B cell (primary cell): ENCODE measurements around the gene LMBRD1. TPM values are rescaled to one million over a fixed set of nuclear protein-coding genes. Genes with fewer than 3 reads are reported as not detected.

Experiments used
- ATAC-seq: fragments of 200-7000 bp; cut with Tn5 transposase; one replicate; pipeline ENCODE4 v1.10.0; 2021; ENCODE audit warnings: low read depth, mild to moderate bottlenecking, moderate number of reproducible peaks, moderate library complexity
- CTCF ChIA-PET: fragments of 350-600 bp; sonication (Branson Sonifier 250); formaldehyde crosslinking; loops from one replicate; lab custom pipeline; 2021; ENCODE audit warnings: antibody characterized with exemption, inconsistent platforms; lab: Charles Lee
- POLR2A ChIA-PET: fragments of 350-600 bp; sonication (Branson Sonifier 250); formaldehyde crosslinking; loops from one replicate; lab custom pipeline; 2021; ENCODE audit warnings: antibody characterized with exemption; lab: Charles Lee
- DNase-seq: peaks from one replicate; pipeline ENCODE4 v3.0.0; 2013
- H2AFZ ChIP-seq: 2 replicates; pipeline ENCODE4 v1.6.1; 2012; ENCODE audit warnings: mild to moderate bottlenecking, low read depth, low read length; ENCODE audit not compliant: insufficient read depth, poor library complexity, severe bottlenecking
- H3K27ac ChIP-seq, 2 donors: 1 replicate in 1 of 2; 2 replicates in 1 of 2; pipeline ENCODE4 v1.5.1; 2012 to 2013; ENCODE audit warnings: low read length in 2 of 2, mild to moderate bottlenecking in 2 of 2, moderate library complexity in 1 of 2
- H3K27me3 ChIP-seq, 4 experiments: fragments of 200-600 bp in 1 of 4; sonication (generic) in 1 of 4; replicated peaks in 1 of 4; 1 replicate in 2 of 4; 2 replicates in 2 of 4; pipeline versions ENCODE4 v1.6.1 to v1.7.0; 2013 to 2016; ENCODE audit warnings: low read length in 3 of 4, mild to moderate bottlenecking in 2 of 4, mixed read lengths in 1 of 4, moderate library complexity in 1 of 4; ENCODE audit not compliant: insufficient read depth in 4 of 4, control insufficient read depth in 3 of 4; ENCODE audit errors: control extremely low read depth in 1 of 4
- H3K36me3 ChIP-seq, 2 experiments: replicated peaks in 1 of 2; 1 replicate in 1 of 2; 2 replicates in 1 of 2; pipeline versions ENCODE4 v1.6.1 to v1.7.1; 2013; ENCODE audit warnings: low read length in 1 of 2; ENCODE audit not compliant: insufficient read depth in 2 of 2, control insufficient read depth in 1 of 2; ENCODE audit errors: control extremely low read depth in 1 of 2, extremely low read depth in 1 of 2
- H3K4me1 ChIP-seq, 2 donors: fragments of 200-600 bp in 1 of 2; sonication (generic) in 1 of 2; 1 replicate in 1 of 2; 2 replicates in 1 of 2; pipeline versions ENCODE4 v1.5.1 to v1.6.1; 2013 to 2017; ENCODE audit warnings: low read length in 2 of 2; ENCODE audit not compliant: control insufficient read depth in 2 of 2, insufficient read depth in 2 of 2
- H3K4me2 ChIP-seq: replicated peaks from 2 replicates; pipeline ENCODE3; 2012; ENCODE audit warnings: mild to moderate bottlenecking, low read depth, low read length; ENCODE audit not compliant: poor library complexity, severe bottlenecking
- H3K4me3 ChIP-seq, 5 experiments: fragments of 200-600 bp in 1 of 5; sonication (generic) in 1 of 5; 1 replicate in 3 of 5; 2 replicates in 2 of 5; pipeline versions ENCODE4 v1.5.1 to v1.7.0; 2011 to 2016; ENCODE audit warnings: low read length in 4 of 5, mild to moderate bottlenecking in 4 of 5, low read depth in 2 of 5, control low read depth in 1 of 5, moderate library complexity in 1 of 5; ENCODE audit not compliant: insufficient read depth in 1 of 5; ENCODE audit errors: control extremely low read depth in 1 of 5, extremely low read depth in 1 of 5
- H3K79me2 ChIP-seq: fragments of 200-600 bp; sonication (generic); one replicate; pipeline ENCODE4 v1.6.0; 2016; ENCODE audit warnings: low read length; ENCODE audit not compliant: control insufficient read depth, insufficient read depth
- H3K9ac ChIP-seq: fragments of 200-600 bp; sonication (generic); 2 replicates; pipeline ENCODE4 v1.6.1; 2017; ENCODE audit warnings: mild to moderate bottlenecking, low read length, moderate library complexity
- H3K9me3 ChIP-seq, 3 donors: one replicate each; pipeline versions ENCODE4 v1.6.1 to v1.7.1; 2013; ENCODE audit warnings: low read length in 2 of 3; ENCODE audit not compliant: control insufficient read depth in 2 of 3, insufficient read depth in 1 of 3; ENCODE audit errors: control extremely low read depth in 1 of 3
- H4K20me1 ChIP-seq: 2 replicates; pipeline ENCODE4 v1.6.0; 2012; ENCODE audit warnings: mild to moderate bottlenecking, low read length; ENCODE audit not compliant: insufficient read depth, control insufficient read depth, poor library complexity, severe bottlenecking
- H3K27ac Mint-ChIP-seq: one replicate; pipeline ENCODE4 v1.8.0; 2021; ENCODE audit warnings: mixed read lengths
- H3K27me3 Mint-ChIP-seq: one replicate; pipeline ENCODE4 v1.8.0; 2021; ENCODE audit warnings: mixed read lengths
- H3K4me1 Mint-ChIP-seq: one replicate; pipeline ENCODE4 v1.8.0; 2021; ENCODE audit warnings: mixed read lengths
- H3K4me3 Mint-ChIP-seq: one replicate; pipeline ENCODE4 v1.8.0; 2021; ENCODE audit warnings: mixed read lengths
- H3K9me3 Mint-ChIP-seq: one replicate; pipeline ENCODE4 v1.8.0; 2022; ENCODE audit warnings: mixed read lengths; ENCODE audit not compliant: insufficient read depth
- EZH2 ChIP-seq: IDR thresholded peaks from 2 replicates; pipeline ENCODE4 v1.6.1; 2012; ENCODE audit warnings: borderline replicate concordance, low read depth, mild to moderate bottlenecking, moderate library complexity, low read length; ENCODE audit not compliant: insufficient read depth, poor library complexity, severe bottlenecking
- WGBS: methylation state at CpG from one replicate; pipeline ENCODE4 v1.1.5; 2013; ENCODE audit warnings: missing lambda C conversion rate; ENCODE audit not compliant: insufficient coverage; 5-methylcytosine and 5-hydroxymethylcytosine counted together
- intact Hi-C: fragments of 100-400 bp; cut with micrococcal nuclease; formaldehyde crosslinking; loops from one replicate; pipeline ENCODE4 v1.10.0; 2022
- polyA plus RNA-seq: library from polyadenylated mRNA; depleted of rRNA; stranded (reverse); fragments of >200 nt; gene quantifications from 2 replicates; pipeline ENCODE4 v1.2.3, GENCODE V29; 2012
- total RNA-seq, 2 donors: library from RNA; stranded (reverse); fragments of 120-200 nt in 1 of 2; gene quantifications; 1 replicate in 1 of 2; 2 replicates in 1 of 2; pipeline versions ENCODE4 v1.2.3 to v1.2.4, GENCODE V29; 2013 to 2022
- TF ChIP-seq, protein P1 (sequence below): fragments of 200-600 bp; IDR thresholded peaks from one replicate; pipeline ENCODE4 v1.8.0; 2022; ENCODE audit warnings: antibody characterized with exemption, mild to moderate bottlenecking

LMBRD1 gene
- total and polyA plus RNA-seq, 2 donors (not counting 1 experiment from before 2014, with no cell fraction given) = 33.7 to 99.0 TPM

DNA sequence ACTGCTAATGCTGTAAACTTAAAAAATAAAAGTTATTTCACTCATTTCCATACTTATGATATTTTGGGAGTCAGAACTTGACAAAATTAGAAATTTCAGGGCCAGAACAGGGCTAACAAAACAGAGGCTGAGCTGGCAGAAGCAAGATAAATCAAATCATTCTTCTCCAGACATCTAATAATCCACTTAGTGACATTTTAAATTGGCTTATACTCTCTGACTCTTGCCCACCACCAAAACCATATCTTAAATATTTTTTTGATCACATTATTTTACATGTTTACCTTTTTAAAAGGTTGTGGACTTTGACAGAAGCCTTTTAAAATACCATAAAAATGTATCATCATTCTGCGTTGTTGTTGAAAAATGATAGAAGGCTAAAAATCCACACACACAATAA, 116.5 kb downstream of the LMBRD1 start:
- no peak overlapping the region for H3K4me2 ChIP-seq
- no peaks in the 10 kb centered on the region for H3K4me1 ChIP-seq
- TF ChIP-seq, protein P1, sequence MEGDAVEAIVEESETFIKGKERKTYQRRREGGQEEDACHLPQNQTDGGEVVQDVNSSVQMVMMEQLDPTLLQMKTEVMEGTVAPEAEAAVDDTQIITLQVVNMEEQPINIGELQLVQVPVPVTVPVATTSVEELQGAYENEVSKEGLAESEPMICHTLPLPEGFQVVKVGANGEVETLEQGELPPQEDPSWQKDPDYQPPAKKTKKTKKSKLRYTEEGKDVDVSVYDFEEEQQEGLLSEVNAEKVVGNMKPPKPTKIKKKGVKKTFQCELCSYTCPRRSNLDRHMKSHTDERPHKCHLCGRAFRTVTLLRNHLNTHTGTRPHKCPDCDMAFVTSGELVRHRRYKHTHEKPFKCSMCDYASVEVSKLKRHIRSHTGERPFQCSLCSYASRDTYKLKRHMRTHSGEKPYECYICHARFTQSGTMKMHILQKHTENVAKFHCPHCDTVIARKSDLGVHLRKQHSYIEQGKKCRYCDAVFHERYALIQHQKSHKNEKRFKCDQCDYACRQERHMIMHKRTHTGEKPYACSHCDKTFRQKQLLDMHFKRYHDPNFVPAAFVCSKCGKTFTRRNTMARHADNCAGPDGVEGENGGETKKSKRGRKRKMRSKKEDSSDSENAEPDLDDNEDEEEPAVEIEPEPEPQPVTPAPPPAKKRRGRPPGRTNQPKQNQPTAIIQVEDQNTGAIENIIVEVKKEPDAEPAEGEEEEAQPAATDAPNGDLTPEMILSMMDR = no peak
- TF ChIP-seq EZH2 = no peak
- no peak overlapping the region for H2AFZ ChIP-seq
- no peak overlapping the region for H3K27ac Mint-ChIP-seq
- H3K4me3 Mint-ChIP-seq = no peak overlapping the region
- POLR2A ChIA-PET = no interaction called here
- no peaks in the 10 kb centered on the region for H3K4me1 Mint-ChIP-seq
- CTCF ChIA-PET = no interaction called here
- H4K20me1 ChIP-seq = peaks cover 10% of the 10 kb centered on the region
- WGBS = no CpG with 5 or more reads among the region's 1 CpG
- DNase-seq (no peak), ATAC-seq (no peak)
- H3K9me3 ChIP-seq = no peaks in the 10 kb centered on the region
- intact Hi-C loops = no loop called here
- H3K36me3 ChIP-seq = peaks cover 2 to 33% of the 10 kb centered on the region in 2 experiments
- no peaks in the 10 kb centered on the region for H3K27me3 Mint-ChIP-seq
- H3K27me3 ChIP-seq = no peaks in the 10 kb centered on the region
- H3K9ac ChIP-seq = no peak overlapping the region
- H3K79me2 ChIP-seq = no peaks in the 10 kb centered on the region
- no peak overlapping the region for H3K4me3 ChIP-seq
- no peaks in the 10 kb centered on the region for H3K9me3 Mint-ChIP-seq
- H3K27ac ChIP-seq = no peak overlapping the region

GRCh38 chr6:69673298-69673697, 123.5 kb downstream of the LMBRD1 start:
- H3K27ac Mint-ChIP-seq = no peak overlapping the region
- no peak for DNase-seq

More at GRCh38 chr6:69673298-69673697, 123.5 kb downstream of the LMBRD1 start:
- Histone ChIP-seq H3K79me2 (no peaks in the 10 kb centered on the region), H4K20me1 (no peaks in the 10 kb centered on the region), H3K27ac (no peak overlapping the region), H3K4me3 (no peak overlapping the region), H2AFZ (no peak overlapping the region), H3K36me3 (peaks cover 0 to 42% of the 10 kb centered on the region in 2 experiments), H3K9ac (no peak overlapping the region), H3K4me1 (no peaks in the 10 kb centered on the region), H3K9me3 (no peaks in the 10 kb centered on the region), H3K4me2 (no peak overlapping the region), H3K27me3 (no peaks in the 10 kb centered on the region)
- ChIA-PET POLR2A (no interaction called here), CTCF (interaction anchor here (0.9 to 1.5 kb wide), 2 partner anchors 431 to 434 kb away, joined by 3 to 4 read pairs; no protein-coding TSS in a partner anchor)
- Mint-ChIP-seq H3K4me3 (no peak overlapping the region), H3K27me3 (no peaks in the 10 kb centered on the region), H3K9me3 (no peaks in the 10 kb centered on the region), H3K4me1 (no peaks in the 10 kb centered on the region)
- ATAC-seq = no peak
- intact Hi-C loops = no loop called here
- 100% methylated on average over 2 of the region's 2 CpGs for WGBS
- no peak for TF ChIP-seq EZH2
- TF ChIP-seq, protein P1 = no peak
